Cerebellar cortex (tissue), 1 donor: Measurements from ENCODE around the gene CCDC196.
"Not testable (repeated sequence)": the region's sequence is repeated elsewhere in the genome, so short reads cannot be mapped to it uniquely, and the experiment has no call there.

Experiments used
- DNase-seq: peaks from one replicate; pipeline ENCODE4 v3.0.0-alpha.2; 2015; ENCODE audit warnings: low spot score

The CCDC196 gene

GRCh38 chr14:66495218-66496098 is 9.3 kb downstream of the CCDC196 start:
- peak; percentile 90 for DNase-seq

DNA sequence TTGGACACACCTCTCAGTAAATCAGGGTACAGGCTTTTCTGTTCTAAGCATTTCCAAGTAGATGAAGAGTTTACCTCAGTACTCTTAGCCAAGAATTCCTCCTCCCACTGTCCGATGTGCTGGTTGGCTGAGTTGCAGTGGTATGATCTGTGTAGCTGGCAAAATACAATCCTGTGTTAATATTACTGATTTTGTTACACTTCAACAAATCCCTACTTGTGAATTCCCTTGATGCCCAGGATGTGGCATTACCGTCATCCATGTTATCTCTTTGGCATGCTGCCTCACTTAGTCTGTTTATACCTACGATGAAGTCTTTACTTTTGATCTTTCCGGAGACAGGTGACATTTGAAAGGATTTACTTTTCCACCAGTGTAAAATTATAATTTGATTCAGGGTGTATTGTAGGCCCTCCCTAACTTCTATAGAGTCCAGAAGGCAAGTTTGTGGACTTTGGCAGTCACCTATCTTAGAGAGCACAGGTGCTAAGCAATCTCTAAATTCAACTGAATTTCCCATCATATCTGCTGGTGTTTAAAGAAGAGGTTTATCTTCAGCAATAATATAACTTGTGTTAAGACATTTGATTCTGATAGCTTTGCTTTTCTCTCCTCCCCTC is 10.1 kb downstream of the CCDC196 start:
- DNase-seq = peak; percentile 5

GRCh38 chr14:66496911-66497310 is 10.7 kb downstream of the CCDC196 start:
- no peak for DNase-seq

GRCh38 chr14:66498311-66498710 is 12.1 kb downstream of the CCDC196 start:
- no peak for DNase-seq

DNA sequence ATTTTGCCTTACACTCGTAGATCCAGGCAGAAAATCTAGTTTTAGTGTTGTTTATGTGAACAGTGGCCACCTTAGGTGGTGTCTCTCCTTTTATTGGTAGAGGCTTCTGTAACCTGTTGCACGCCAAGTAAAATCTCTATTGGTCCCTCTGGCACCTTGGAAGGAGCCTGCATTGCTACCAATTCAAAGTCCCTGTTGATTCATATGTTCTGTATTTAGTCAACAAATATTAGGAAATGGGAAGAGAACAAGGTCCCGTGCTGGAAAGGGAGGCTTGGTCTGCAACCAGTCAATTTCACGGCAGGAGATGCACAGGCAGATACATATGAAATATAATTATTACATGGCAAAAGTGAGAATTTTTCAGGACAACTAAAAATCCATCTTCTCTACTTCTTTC is 15.4 kb downstream of the CCDC196 start:
- DNase-seq = no peak

GRCh38 chr14:66502836-66503235 is 16.7 kb downstream of the CCDC196 start:
- not testable (repeated sequence) for DNase-seq

DNA sequence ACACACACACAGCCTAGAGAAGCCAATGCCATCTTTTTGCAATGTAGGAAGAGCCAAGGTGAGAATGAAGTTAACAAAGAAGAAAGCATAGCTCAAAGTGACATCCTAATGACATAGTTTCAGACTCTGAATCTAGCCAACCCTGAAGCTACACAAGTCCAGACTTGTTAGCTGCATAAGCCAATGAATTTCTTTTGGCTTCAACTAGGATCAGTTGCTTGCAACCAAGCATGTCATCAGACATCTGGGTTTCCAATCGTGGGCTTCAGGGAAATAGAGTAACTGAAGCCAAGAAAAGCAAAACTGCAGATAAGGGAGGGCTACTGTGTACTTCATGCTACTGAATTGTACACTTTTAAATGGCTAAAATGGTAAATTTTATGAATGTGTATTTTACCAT is 17.4 kb downstream of the CCDC196 start:
- no peak for DNase-seq

DNA sequence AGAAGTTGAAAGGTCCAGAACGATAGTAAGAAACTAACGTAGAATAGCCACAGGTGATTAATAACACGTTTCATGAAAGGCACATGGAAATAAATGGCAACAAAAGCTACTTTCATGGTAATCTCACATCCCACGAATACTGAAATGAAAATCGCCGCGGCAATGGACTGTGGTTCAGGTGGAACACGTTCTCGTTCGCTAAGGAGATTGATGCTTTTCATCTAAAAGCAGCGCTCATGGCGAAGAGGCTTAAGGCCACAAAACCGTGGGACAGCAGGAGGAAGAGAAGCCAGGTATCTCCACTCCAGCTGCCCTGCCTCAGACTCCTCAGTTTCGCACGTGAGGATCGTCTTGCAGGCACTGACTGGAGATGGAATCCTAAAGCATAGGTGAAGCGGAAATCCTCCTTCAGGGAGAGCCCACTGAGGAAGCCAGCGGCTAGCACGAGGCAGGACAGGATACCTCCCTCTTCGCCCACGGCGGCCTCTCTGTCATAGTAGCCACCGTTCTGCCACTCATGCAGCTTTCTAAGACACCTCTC is 21.1 kb downstream of the CCDC196 start:
- peak; percentile 73 for DNase-seq

DNA sequence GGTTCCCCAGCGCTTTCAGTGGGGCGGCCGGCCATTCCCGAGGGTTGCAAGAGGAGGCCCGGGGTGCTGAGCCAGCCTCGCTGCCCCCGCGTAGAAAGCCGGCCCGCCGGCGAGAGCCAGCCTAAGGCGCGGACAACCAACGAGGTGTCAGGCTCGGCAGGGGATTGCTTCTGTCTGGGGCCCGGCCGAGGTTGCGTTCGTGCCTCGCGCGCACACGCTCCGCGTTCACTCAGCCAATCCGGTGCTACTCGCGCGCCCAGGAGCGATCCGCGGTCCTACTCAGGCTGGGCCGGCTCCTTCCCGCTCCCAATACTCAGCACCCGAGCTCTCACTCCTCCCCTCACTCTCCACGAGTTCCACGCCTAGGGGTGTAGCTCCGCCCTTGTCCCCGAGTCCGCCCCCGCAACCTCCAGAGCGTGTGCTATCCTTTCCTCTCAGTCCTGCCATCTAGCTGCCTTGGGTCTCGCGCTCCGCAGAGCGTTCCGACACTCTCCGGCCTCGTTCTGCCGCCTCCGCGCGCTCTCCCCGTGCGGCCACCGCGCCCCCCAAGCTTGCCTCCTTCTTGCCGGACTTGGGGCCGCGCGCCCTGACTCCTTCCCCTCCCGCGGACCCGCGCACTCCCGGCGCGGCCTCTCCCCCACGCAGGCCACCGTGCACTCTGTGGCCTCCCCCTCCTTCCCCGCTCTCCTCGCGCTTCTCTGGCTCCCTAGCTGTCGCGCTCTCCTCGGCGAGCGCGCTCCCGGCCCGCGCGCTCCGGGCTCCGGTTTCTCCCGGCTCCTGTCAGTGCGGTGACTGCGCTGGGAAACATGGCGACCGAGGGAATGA is 21.8 kb downstream of the CCDC196 start, which contains the start of gene GPHN:
GPHN (plus strand) TSS at position 426 of the 825 bp plus-strand sequence.
- peak; percentile 98 for DNase-seq

- no peak for DNase-seq
These were observed 22.3 kb downstream of the CCDC196 start for GRCh38 chr14:66508547-66508845.

- DNase-seq = peak; percentile 50
These were observed 22.9 kb downstream of the CCDC196 start for GRCh38 chr14:66508846-66509621.

DNA sequence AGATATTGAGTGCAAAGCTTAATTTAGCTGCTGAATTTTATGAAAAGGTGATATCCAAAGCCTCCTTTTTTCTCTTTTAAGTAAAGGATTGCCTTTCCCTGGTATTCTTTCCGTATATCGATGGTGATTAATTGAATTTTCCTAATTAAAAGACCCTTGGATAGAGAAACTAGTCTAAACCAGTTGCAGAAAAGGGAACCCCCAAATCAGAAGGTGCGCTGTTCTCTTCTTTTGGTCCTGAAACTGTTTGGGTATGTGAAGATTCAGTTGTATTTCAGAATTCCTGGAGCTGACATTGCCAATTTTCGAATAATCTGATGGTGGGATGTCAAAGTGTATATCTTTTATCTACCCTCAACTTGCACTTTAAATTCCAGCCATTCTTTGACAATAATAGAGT is 23.7 kb downstream of the CCDC196 start:
- DNase-seq = peak; percentile 14

- no peak for DNase-seq
These were observed 25.7 kb downstream of the CCDC196 start for GRCh38 chr14:66511849-66512248.

DNA sequence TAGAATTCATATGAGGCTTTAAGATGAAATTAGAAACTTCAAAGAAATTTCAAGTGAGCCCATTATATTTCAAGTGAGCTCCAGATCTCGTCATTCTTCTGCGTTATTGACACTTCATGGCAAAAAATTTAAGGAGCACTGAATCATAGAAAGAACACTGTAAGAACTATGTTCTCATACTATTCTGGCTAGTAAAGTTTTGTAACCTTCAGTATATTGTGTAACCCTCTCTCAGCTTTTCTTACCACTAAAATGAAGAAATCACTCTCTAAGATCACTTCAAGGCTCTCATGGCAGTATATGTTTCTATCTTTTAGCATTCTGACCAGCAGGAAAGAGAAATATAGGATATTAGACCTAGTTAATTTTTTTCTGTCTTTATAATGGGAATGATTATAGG is 28.0 kb downstream of the CCDC196 start:
- no peak for DNase-seq

DNA sequence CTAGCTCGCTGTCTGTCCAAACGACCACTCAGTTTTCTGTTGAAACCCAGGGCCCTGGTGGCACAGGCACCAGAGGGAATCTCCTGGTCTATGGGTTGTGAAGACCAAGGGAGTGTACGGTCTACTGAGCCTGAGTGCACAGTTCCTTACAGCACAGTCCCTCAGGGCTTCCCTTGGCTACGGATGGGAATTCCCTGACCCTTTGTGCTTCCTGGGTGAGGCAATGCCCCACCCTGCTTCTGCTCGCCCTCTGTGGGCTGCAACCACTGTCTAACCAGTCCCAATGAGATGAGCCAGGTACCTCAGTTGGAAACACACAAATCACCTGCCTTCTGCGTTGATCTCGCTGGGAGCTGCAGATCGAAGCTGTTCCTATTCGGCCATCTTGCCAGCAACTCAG is 44.4 kb downstream of the CCDC196 start:
- no peak for DNase-seq

DNA sequence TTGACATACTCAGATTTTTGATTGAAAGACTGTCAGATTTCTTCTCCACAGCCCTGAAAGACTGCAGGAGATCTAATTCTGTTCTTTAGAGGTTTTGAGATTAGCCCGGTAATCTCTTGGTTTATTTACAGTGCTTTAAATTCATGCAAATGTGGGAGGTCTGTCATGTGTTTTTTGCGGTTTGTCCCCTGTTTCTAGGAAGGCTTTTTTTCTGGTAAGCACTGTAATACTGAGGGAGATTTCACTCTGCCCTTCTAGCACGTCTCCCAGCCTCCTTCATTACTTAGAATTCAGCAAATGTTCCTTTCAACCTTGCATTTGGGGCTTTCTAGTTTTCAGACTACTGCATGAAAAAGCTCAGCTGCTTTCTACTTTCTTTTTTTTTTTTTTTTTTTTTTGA is 52.9 kb downstream of the CCDC196 start:
- no peak for DNase-seq

DNA sequence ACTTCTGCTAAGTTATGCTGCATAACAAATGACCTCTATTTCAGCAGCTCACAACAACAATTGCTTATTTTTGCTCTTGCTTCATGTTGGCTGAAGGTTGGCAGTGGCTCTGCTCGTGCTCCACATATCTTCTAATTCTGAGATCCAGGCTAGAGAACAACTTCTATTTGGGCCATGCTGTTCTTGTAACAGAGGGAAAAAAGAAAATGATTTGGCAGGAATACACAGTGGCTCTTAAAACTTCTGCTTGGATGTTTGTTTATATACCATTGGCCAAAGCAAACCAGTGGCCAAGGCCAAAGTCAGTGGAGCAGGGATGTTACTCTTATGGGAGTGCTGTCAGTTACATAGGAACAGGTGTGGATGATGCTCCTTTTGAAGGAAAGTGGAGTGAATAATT is 53.9 kb downstream of the CCDC196 start:
- no peak for DNase-seq

DNA sequence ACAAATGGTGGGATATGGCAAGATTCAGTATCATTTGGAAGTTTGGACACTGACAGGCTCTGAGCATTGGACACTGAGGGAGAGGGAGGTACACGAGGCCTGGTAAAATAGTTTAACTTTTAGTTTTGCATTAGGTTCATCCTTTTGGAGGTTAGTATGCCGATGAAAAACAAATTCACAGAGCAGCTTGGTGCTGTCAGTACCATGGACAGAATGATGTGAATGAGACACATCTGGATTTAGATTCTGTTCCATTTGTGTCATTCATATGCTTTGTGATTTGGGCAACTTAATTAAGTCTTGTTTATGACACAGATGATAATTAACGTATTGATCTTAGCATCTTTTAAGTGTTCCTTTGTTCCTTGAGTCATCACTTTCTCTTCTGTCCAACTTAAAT is 55.5 kb downstream of the CCDC196 start:
- no peak for DNase-seq

GRCh38 chr14:66543996-66544395 is 57.8 kb downstream of the CCDC196 start:
- DNase-seq = no peak

- DNase-seq = not testable (repeated sequence)
These were observed 59.0 kb downstream of the CCDC196 start for GRCh38 chr14:66545191-66545590.

DNA sequence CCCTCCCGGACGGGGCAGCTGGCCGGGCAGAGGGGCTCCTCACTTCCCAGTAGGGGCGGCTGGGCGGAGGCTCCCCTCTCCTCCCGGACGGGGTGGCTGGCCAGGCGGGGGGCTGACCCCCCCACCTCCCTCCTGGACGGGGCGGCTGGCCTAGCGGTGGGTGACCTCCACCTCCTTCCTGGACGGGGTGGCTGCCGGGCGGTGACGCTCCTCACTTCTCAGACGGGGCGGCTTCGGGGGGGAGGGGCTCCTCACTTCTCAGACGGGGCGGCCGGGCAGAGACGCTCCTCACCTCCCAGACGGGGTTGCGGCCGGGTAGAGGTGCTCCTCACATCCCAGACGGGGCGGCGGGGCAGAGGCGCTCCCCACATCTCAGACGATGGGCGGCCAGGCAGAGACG is 59.6 kb downstream of the CCDC196 start:
- DNase-seq = not testable (repeated sequence)
